Measurements from ENCODE around the gene TMEM253. TPM values are rescaled to one million over a fixed set of nuclear protein-coding genes. Genes with fewer than 3 reads are reported as not detected.
A peak's percentile ranks its signal among the peaks of the same experiment; 100 is the strongest.

TMEM253 gene
- total and polyA plus RNA-seq, 5 experiments from 2014 or later: not detected

- Mint-ChIP-seq H3K27me3 (peaks cover 0 to under 1% (median 0%) of the 10 kb centered on the region in 5 donors), H3K4me1 (peaks cover 20 to 34% (median 27%) of the 10 kb centered on the region in 4 donors), H3K9me3 (no peaks in the 10 kb centered on the region), H3K27ac (peak overlapping the region in 9 of 10 donors; percentile 15 to 94 (median 79)), H3K36me3 (no peaks in the 10 kb centered on the region), H3K4me3 (peak overlapping the region in 4 of 10 donors; percentile 19 to 90 (median 67))
- ATAC-seq (no peak), DNase-seq (no peak)
- POLR2A ChIA-PET: interaction anchor here (1.2 to 5.2 kb wide), 2 partner anchors 9 to 25 kb away, joined by 5 to 66 read pairs; partner anchors contain the start of gene ARHGEF40
Observed at GRCh38 chr14:21095430-21096205, 5.2 kb upstream of the TMEM253 start.

DNA sequence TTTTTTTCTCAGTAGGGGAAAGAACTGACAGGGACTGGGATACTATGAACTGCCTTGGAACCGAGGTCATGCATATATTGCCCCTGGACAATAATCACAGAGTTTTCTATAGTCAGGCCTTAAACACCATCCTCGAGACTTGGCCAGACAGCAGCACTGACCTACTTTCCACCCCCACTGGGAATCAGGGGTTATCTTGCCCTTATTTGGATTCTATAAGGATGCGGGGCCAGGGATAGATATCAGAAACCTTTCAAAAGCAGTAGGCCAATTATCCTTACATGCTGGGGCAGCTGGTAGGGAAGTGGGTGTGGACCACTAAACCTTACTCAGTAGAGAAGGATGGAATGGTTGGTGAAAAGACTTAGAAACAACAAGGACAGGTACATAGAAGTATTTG is 4.4 kb upstream of the TMEM253 start:
- peak overlapping the region; percentile 15 to 95 (median 90) for H3K27ac Mint-ChIP-seq
- H3K4me3 Mint-ChIP-seq: peak overlapping the region in 8 of 10 donors; percentile 20 to 90 (median 79)

DNA sequence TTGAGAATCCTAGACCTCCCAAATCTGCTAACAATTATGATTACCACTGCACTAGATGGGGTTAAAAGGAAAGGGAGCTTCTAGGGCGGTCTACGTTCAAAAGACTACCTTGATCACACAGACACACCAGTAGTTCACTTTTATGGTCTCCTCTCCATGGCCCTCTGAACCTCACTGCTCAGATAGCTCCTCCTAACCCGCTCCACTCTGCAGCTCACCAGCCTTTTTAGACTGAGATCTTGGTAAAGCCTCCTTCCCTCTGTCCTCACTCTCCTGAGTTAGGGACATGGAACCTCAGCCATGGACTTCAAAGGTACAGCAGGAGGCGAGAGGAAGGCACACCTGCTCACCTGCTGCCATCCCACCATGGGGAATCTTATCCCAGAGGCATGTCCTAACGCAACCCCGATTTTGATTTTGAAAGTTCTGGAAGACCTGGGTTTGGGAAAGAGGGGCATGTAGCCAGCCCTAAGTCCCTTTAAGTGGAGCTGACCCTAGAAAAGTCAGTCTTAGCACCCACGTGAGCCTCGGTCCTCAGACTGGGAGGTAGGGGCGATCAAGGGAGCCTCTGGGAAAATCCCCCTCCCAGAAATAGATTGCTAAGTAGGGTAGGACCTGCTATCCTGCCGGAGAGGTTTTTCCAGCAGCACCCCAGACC is 3.8 kb upstream of the TMEM253 start:
- Mint-ChIP-seq H3K27me3 (peaks cover 0 to 2% (median 0%) of the 10 kb centered on the region in 5 donors), H3K36me3 (no peaks in the 10 kb centered on the region), H3K4me1 (peaks cover 20 to 29% (median 26%) of the 10 kb centered on the region in 4 donors), H3K4me3 (peak overlapping the region; percentile 54 to 90 (median 79)), H3K9me3 (no peaks in the 10 kb centered on the region), H3K27ac (peak overlapping the region; percentile 79 to 95 (median 90))
- POLR2A ChIA-PET: interaction anchor here (0.6 to 1.0 kb wide), 3 partner anchors 10 to 123 kb away, joined by 4 to 5 read pairs (median 4); no protein-coding TSS in a partner anchor
- ATAC-seq: peak; percentile 48 to 66
- peak in 5 of 10 donors; percentile 18 to 37 (median 29) for DNase-seq

More for the DNA sequence above, 4.4 kb upstream of the TMEM253 start:
- Mint-ChIP-seq H3K27me3 (peaks cover 0 to 2% (median 0%) of the 10 kb centered on the region in 5 donors), H3K36me3 (no peaks in the 10 kb centered on the region), H3K9me3 (no peaks in the 10 kb centered on the region), H3K4me1 (peaks cover 20 to 31% (median 27%) of the 10 kb centered on the region in 4 donors)
- POLR2A ChIA-PET: interaction anchor here (0.6 to 5.2 kb wide), 2 partner anchors 8 to 77 kb away, joined by 4 to 66 read pairs; no protein-coding TSS in a partner anchor
- ATAC-seq: no peak
- no peak for DNase-seq

DNA sequence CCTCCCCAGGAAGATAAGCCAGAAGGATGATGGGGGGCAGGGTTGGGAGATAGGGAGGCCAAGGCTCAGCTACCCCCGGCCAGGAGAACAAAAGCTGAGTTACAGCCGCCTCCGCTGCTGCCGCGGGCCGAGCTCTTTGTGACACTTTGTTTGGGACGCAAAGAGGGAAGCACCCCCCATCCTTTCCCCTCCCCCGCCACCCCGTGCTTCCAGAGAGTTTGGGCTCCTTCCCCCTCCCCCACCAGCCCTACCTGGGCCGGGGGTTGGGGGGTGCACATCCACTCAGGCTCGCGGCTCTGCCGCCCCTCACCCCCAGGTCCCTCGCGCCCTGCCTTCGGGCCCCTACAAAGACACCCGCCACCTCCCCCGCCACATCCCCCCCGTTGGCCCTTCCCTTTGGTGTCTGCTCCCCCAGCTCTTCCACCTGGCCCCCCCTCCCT is 3.2 kb upstream of the TMEM253 start:
- peak; percentile 25 to 31 for ATAC-seq
- no peaks in the 10 kb centered on the region for H3K36me3 Mint-ChIP-seq
- POLR2A ChIA-PET: interaction anchor here (0.6 to 1.0 kb wide), 3 partner anchors 10 to 123 kb away, joined by 3 to 5 read pairs (median 4); no protein-coding TSS in a partner anchor
- peak overlapping the region; percentile 79 to 95 (median 90) for H3K27ac Mint-ChIP-seq
- DNase-seq: peak in 3 of 10 donors; percentile 7 to 26 (median 20)
- no peaks in the 10 kb centered on the region for H3K9me3 Mint-ChIP-seq
- peak overlapping the region; percentile 54 to 90 (median 79) for H3K4me3 Mint-ChIP-seq
- H3K27me3 Mint-ChIP-seq: peaks cover 0 to 2% (median 0%) of the 10 kb centered on the region in 5 donors
- peaks cover 17 to 29% (median 25%) of the 10 kb centered on the region in 4 donors for H3K4me1 Mint-ChIP-seq

- H3K27ac Mint-ChIP-seq: peak within 1 kb of the TSS; percentile 85 to 97 (median 92)
- DNase-seq (peak in 7 of 10 donors; percentile 26 to 45 (median 36)), ATAC-seq (peak; percentile 51 to 65)
- POLR2A ChIA-PET: interaction anchor here (0.6 to 1.0 kb wide), 4 partner anchors 11 to 122 kb away, joined by 3 to 5 read pairs (median 4); no protein-coding TSS in a partner anchor
- H3K36me3 Mint-ChIP-seq: no peaks in the 10 kb centered on the region
- H3K4me3 Mint-ChIP-seq: peak within 1 kb of the TSS; percentile 78 to 92 (median 86)
- peaks cover 13 to 29% (median 25%) of the 10 kb centered on the region in 4 donors for H3K4me1 Mint-ChIP-seq
- no peaks in the 10 kb centered on the region for H3K9me3 Mint-ChIP-seq
- peaks cover 0 to 2% (median 0%) of the 10 kb centered on the region in 5 donors for H3K27me3 Mint-ChIP-seq
Observed at GRCh38 chr14:21098076-21098891, 2.6 kb upstream of the TMEM253 start, which contains the start of gene ZNF219. TSS of gene ZNF219 (minus strand) at chr14:21098655. CDS start at chr14:21093591, 5,064 bp downstream.

- peak overlapping the region; percentile 78 to 92 (median 86) for H3K4me3 Mint-ChIP-seq
- POLR2A ChIA-PET: interaction anchor here (1.0 kb wide), 1 partner anchor 30 kb away, joined by 3 read pairs; no protein-coding TSS in a partner anchor
- H3K27ac Mint-ChIP-seq: peak overlapping the region; percentile 74 to 97 (median 89)
- peaks cover 15 to 32% (median 27%) of the 10 kb centered on the region in 4 donors for H3K4me1 Mint-ChIP-seq
- no peak for DNase-seq
- H3K9me3 Mint-ChIP-seq: no peaks in the 10 kb centered on the region
- peaks cover 0 to 2% (median 0%) of the 10 kb centered on the region in 5 donors for H3K27me3 Mint-ChIP-seq
- H3K36me3 Mint-ChIP-seq: no peaks in the 10 kb centered on the region
- ATAC-seq: no peak
Observed at GRCh38 chr14:21098892-21099595, 1.8 kb upstream of the TMEM253 start.

DNA sequence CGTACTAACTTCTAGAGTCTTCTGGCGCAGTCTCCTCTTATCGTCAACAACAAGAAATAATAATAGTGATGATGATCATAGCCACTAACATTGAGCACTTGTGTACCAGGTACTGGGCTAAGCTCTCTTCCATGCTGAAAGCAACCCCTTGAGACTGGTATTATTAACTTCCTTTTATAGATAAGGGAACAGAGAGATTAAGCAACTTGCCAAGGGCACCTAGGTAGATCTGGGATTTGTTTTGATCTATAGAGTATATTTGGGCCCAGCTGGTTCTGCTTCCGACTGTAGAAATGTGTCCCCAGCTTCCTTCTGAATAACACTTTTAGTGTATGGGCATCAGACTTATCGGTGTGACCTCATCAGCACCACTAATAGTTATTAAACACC is 1.3 kb upstream of the TMEM253 start:
- peak overlapping the region; percentile 78 to 92 (median 86) for H3K4me3 Mint-ChIP-seq
- peaks cover 0 to 2% (median 0%) of the 10 kb centered on the region in 5 donors for H3K27me3 Mint-ChIP-seq
- H3K36me3 Mint-ChIP-seq: no peaks in the 10 kb centered on the region
- H3K9me3 Mint-ChIP-seq: no peaks in the 10 kb centered on the region
- H3K4me1 Mint-ChIP-seq: peaks cover 16 to 35% (median 29%) of the 10 kb centered on the region in 4 donors
- H3K27ac Mint-ChIP-seq: peak overlapping the region; percentile 51 to 94 (median 86)
- DNase-seq (no peak), ATAC-seq (no peak)
- POLR2A ChIA-PET: no interaction called here

- Mint-ChIP-seq H3K4me3 (peak overlapping the region in 2 of 10 donors; percentile 11 to 14), H3K4me1 (peaks cover 17 to 40% (median 36%) of the 10 kb centered on the region in 4 donors), H3K36me3 (no peaks in the 10 kb centered on the region), H3K9me3 (no peaks in the 10 kb centered on the region), H3K27me3 (peaks cover 0 to 2% (median 0%) of the 10 kb centered on the region in 5 donors), H3K27ac (peak overlapping the region in 2 of 10 donors; percentile 17 to 49)
- POLR2A ChIA-PET: interaction anchor here (0.6 to 2.4 kb wide), 2 partner anchors 9 to 410 kb away, joined by 3 to 11 read pairs; no protein-coding TSS in a partner anchor
- no peak for ATAC-seq
- no peak for DNase-seq
Observed at GRCh38 chr14:21101802-21102413, 1.0 kb downstream of the TMEM253 start.

DNA sequence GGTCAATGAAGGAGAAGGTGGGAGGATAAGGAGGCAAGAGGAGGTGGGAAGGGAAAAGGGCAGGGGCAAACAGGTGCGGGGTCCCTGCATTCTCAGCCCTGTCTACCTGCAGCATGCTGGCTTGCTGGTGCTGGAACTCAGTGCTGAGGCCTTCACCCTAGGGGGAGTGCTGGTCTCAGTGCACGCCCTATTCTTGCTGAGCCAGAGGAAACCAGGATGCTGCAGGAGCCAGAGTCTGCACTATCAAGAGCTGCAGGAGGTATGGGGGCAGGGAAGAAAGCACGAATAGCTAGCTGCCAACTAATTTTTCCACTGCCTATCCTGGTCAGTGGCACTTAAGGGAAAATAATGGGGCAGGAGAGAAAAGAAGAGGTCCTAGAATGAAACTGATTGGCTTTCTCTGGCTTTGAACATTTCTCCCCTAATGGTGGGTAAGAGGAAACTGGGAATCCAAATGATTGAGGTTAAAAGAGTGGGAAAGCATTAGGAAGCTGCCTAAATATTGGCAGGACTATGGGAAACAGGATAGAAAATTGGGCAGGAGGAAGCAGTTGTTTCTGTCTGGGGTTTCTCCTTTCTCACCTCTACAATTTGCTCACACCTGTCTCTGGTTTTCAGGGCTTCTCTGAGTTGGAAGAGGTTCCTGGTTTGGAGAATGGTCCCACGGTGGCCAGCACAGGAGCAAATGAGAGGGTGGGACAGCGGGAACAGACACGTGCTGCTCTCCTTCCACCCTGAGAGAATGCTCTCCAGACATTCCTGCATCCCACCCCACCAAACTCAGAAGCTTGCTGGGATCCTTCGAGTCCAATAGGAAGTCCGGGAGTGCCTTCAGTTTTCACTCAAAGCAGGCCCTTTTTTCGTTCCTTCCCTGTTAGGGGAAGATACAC is 1.9 kb downstream of the TMEM253 start:
- Mint-ChIP-seq H3K27me3 (peaks cover 0 to 2% (median 0%) of the 10 kb centered on the region in 5 donors), H3K4me3 (peak overlapping the region; percentile 65 to 95 (median 90)), H3K9me3 (no peaks in the 10 kb centered on the region), H3K4me1 (peaks cover 13 to 35% (median 30%) of the 10 kb centered on the region in 4 donors), H3K36me3 (no peaks in the 10 kb centered on the region), H3K27ac (peak overlapping the region in 9 of 10 donors; percentile 85 to 98 (median 92))
- DNase-seq: no peak
- POLR2A ChIA-PET: interaction anchor here (1.1 to 3.7 kb wide), 10 partner anchors 9 to 88 kb away, joined by 3 to 66 read pairs (median 12); partner anchors contain the start of genes ARHGEF40 and NDRG2
- no peak for ATAC-seq

- Mint-ChIP-seq H3K9me3 (no peaks in the 10 kb centered on the region), H3K4me1 (peaks cover 13 to 35% (median 30%) of the 10 kb centered on the region in 4 donors), H3K27ac (peak overlapping the region; percentile 85 to 98 (median 92)), H3K36me3 (no peaks in the 10 kb centered on the region), H3K27me3 (peaks cover 0 to 2% (median 0%) of the 10 kb centered on the region in 5 donors), H3K4me3 (peak overlapping the region; percentile 65 to 95 (median 90))
- ATAC-seq (no peak), DNase-seq (no peak)
- POLR2A ChIA-PET: interaction anchor here (0.9 to 3.7 kb wide), 10 partner anchors 9 to 88 kb away, joined by 3 to 66 read pairs (median 11); partner anchors contain the start of genes ARHGEF40 and NDRG2
Observed at GRCh38 chr14:21103411-21103709, 2.5 kb downstream of the TMEM253 start.
